GM19455 (cell line): ENCODE measurements around the gene WDFY2.
"Not testable (repeated sequence)": the region's sequence is repeated elsewhere in the genome, so short reads cannot be mapped to it uniquely, and the experiment has no call there.

Experiments
- ATAC-seq: cut with Tn5 transposase; IDR thresholded peaks from one replicate; pipeline ENCODE4 v1.9.1; 2021; ENCODE audit not compliant: unreplicated experiment

The WDFY2 gene

GRCh38 chr13:51564252-51564651 lies 20.0 kb upstream of the WDFY2 start:
- no peak for ATAC-seq

GRCh38 chr13:51564671-51565070 lies 19.6 kb upstream of the WDFY2 start:
- no peak for ATAC-seq

GRCh38 chr13:51569001-51569400 lies 15.3 kb upstream of the WDFY2 start:
- ATAC-seq = not testable (repeated sequence)

- ATAC-seq = no peak
Observed at GRCh38 chr13:51576754-51577153, 7.5 kb upstream of the WDFY2 start.

GRCh38 chr13:51577690-51578089 lies 6.6 kb upstream of the WDFY2 start:
- no peak for ATAC-seq

- ATAC-seq = no peak
Observed at GRCh38 chr13:51579676-51580075, 4.6 kb upstream of the WDFY2 start.

GRCh38 chr13:51581148-51581820 lies 3.0 kb upstream of the WDFY2 start:
- no peak for ATAC-seq

GRCh38 chr13:51583469-51583874 lies 790 bp upstream of the WDFY2 start:
- ATAC-seq = no peak

- peak; percentile 33 for ATAC-seq
Observed at GRCh38 chr13:51584731-51585672, 740 bp downstream of the WDFY2 start.

GRCh38 chr13:51585696-51586095 lies 1.4 kb downstream of the WDFY2 start:
- no peak for ATAC-seq

GRCh38 chr13:51587372-51587771 lies 3.1 kb downstream of the WDFY2 start:
- no peak for ATAC-seq

GRCh38 chr13:51588406-51588949 lies 4.2 kb downstream of the WDFY2 start:
- ATAC-seq = no peak

- ATAC-seq = no peak
Observed at GRCh38 chr13:51589793-51590192, 5.5 kb downstream of the WDFY2 start.

GRCh38 chr13:51590231-51590970 lies 6.1 kb downstream of the WDFY2 start:
- no peak for ATAC-seq

GRCh38 chr13:51590971-51591627 lies 6.8 kb downstream of the WDFY2 start:
- no peak for ATAC-seq

GRCh38 chr13:51591938-51592337 lies 7.7 kb downstream of the WDFY2 start:
- not testable (repeated sequence) for ATAC-seq

- ATAC-seq = no peak
Observed at GRCh38 chr13:51594432-51594831, 10.2 kb downstream of the WDFY2 start.

GRCh38 chr13:51595416-51595815 lies 11.2 kb downstream of the WDFY2 start:
- ATAC-seq = no peak

GRCh38 chr13:51596541-51596940 lies 12.3 kb downstream of the WDFY2 start:
- ATAC-seq = no peak

- no peak for ATAC-seq
Observed at GRCh38 chr13:51599444-51600176, 15.3 kb downstream of the WDFY2 start.
